Activated T-helper 2 cell treated with anti-CD3 and anti-CD28 coated beads, Interferon-gamma antibody, Interleukin-2, Interleukin-4, amounts not matched to agents 10 μg/mL and 5 μg/mL and 100 μg/mL, durations not matched to agents 14 hours and 24 hours and 36 hours (primary cell): Measurements from ENCODE around the gene DNAJC19. TPM values are rescaled to one million over a fixed set of nuclear protein-coding genes. Genes with fewer than 3 reads are reported as not detected.
"Not testable (repeated sequence)": the region's sequence is repeated elsewhere in the genome, so short reads cannot be mapped to it uniquely, and the experiment has no call there.

Experiments used
- DNase-seq: peaks from one replicate; pipeline ENCODE4 v3.0.0; 2021; ENCODE audit warnings: low spot score
- H3K27ac Mint-ChIP-seq: one replicate; pipeline ENCODE4 v1.8.0; 2021; ENCODE audit warnings: mixed read lengths
- H3K27me3 Mint-ChIP-seq: one replicate; pipeline ENCODE4 v1.8.0; 2021; ENCODE audit warnings: low read depth, mixed read lengths
- H3K36me3 Mint-ChIP-seq: one replicate; pipeline ENCODE4 v1.8.0; 2021; ENCODE audit warnings: low read depth, mixed read lengths
- H3K4me1 Mint-ChIP-seq: one replicate; pipeline ENCODE4 v1.8.0; 2021; ENCODE audit warnings: low read depth, mixed read lengths
- H3K4me3 Mint-ChIP-seq: one replicate; pipeline ENCODE4 v1.8.0; 2021; ENCODE audit warnings: low read depth, mild to moderate bottlenecking, moderate library complexity, mixed read lengths
- H3K9me3 Mint-ChIP-seq: one replicate; pipeline ENCODE4 v1.8.0; 2021; ENCODE audit warnings: mixed read lengths
- intact Hi-C: fragments of 100-400 bp; cut with micrococcal nuclease; formaldehyde crosslinking; loops from one replicate; pipeline ENCODE4 v1.15.1; 2023
- total RNA-seq: library from RNA; stranded (reverse); gene quantifications from 2 replicates; pipeline ENCODE4 v1.2.3, GENCODE V29; 2022

DNAJC19 gene
- total RNA-seq, result 48.5 and 62.2 TPM in 2 replicates

DNA sequence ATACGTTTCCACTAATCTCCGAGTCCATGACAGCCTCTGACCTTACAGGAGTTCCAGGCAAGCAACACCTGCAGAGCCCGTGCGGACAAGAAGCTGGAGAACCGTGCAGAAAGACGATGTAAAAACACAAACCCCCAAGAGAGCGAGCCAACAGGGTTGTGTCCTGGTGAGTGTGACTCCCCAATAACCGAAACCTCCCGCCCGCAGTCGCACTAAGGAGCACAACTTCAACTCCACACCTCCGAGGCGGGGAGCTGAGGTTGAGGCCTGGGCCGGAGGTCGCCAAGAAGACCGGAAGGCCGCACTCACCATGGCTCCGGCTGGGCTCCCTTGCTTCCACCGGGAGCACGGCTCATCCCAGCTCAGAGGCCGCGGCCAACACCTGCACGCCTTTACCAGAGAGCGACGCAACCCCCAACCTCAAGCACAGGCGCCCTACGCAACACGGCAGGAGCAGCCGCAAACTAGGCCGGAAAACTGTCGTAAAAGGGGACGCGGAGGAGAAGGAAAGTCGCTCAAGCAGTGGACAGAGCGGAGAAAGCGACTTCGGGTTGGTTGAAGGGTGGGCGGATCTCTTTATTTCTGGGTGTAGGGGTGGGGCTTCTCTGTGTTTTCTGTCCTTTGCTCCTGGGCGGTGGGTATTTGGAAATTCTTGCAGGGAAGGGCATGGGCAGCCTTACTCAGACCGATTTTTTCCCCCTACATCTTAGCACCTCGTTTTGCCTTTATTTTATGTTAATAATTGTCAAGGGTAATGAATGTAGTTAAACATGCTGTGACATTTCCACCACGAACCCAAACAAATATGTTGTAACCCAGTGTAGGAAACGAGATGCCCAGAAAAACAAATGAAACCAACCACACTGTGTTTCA lies at the start of gene DNAJC19:
Gene DNAJC19 (minus strand): TSS at position 446 of the 873 bp plus-strand sequence. CDS start 134 bp downstream, at position 312.
- H3K9me3 Mint-ChIP-seq, result no peaks in the 10 kb centered on the region
- intact Hi-C loops, result loop anchor here (1.0 kb wide), 2 partner anchors 77 to 387 kb away; partner anchors contain the start of genes FXR1 and TTC14
- peak; percentile 88 for DNase-seq
- peaks cover 24% of the 10 kb centered on the region for H3K36me3 Mint-ChIP-seq
- peak within 1 kb of the TSS; percentile 96 for H3K27ac Mint-ChIP-seq
- H3K4me1 Mint-ChIP-seq, result peaks cover 14% of the 10 kb centered on the region
- peaks cover 9% of the 10 kb centered on the region for H3K27me3 Mint-ChIP-seq
- peak within 1 kb of the TSS; percentile 100 for H3K4me3 Mint-ChIP-seq

DNA sequence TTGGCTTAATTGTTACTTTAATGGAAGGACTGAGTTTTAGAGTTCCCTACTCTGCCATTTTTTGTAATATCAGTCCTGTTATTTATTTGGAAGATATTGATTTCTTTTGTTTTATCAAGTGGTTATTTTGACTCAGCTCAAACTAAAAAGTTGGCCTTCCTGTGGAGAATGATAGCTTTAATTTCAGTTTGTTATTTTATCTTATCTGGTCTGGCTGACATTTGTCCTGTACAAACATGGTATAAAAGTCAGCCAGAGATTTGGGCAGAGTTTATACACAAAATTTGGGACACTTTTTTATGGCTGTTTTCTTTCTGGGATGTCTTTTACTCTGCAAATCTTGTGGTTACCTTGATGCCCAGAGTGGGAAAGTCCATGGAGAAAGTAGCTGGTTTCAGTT lies 41.4 kb upstream of the DNAJC19 start:
- no peaks in the 10 kb centered on the region for H3K9me3 Mint-ChIP-seq
- intact Hi-C loops, result no loop called here
- no peaks in the 10 kb centered on the region for H3K27me3 Mint-ChIP-seq
- no peaks in the 10 kb centered on the region for H3K36me3 Mint-ChIP-seq
- DNase-seq, result no peak
- no peaks in the 10 kb centered on the region for H3K4me1 Mint-ChIP-seq
- no peak overlapping the region for H3K4me3 Mint-ChIP-seq
- H3K27ac Mint-ChIP-seq, result no peak overlapping the region

DNA sequence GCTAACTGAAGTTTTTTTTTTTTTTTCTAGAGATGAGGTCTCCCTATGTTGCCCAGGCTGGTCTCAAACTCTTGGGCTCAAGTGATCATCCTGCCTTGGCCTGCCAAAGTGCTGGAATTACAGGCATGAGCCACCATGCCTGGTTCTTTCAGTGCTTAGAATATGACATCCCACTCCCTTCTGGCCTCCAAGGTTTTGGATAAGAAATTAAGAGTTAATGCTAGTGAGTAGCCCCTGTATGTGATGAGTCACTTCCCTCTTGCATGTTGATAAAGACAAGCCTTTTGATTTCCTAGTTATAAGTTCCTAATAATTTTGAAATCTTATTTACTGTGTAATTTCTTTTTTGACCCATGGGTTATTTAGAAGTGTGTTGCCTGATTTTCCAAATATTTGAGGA lies 35.7 kb upstream of the DNAJC19 start:
- intact Hi-C loops, result no loop called here
- Mint-ChIP-seq H3K9me3 (no peaks in the 10 kb centered on the region), H3K27ac (no peak overlapping the region), H3K4me3 (no peak overlapping the region), H3K4me1 (no peaks in the 10 kb centered on the region), H3K27me3 (no peaks in the 10 kb centered on the region), H3K36me3 (no peaks in the 10 kb centered on the region)
- no peak for DNase-seq

DNA sequence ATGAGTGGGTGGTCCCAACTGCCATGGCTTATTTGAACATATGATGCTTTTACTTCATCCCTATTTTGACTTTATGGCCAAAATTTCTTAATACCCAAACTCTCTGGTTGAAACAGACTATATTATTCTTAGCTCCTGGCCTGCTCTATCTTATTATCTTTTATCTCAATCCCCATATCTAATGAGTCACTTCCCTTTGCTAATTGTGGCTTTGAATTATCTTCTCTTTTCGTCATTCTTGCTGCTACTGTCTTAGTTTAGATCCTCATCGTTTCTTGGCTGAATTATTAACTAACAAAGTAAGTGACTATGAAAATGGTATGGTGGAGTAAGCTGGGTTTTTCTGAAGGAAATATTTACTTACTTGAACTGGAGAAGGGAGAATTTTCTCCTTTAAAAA lies 28.2 kb upstream of the DNAJC19 start:
- Mint-ChIP-seq H3K9me3 (no peaks in the 10 kb centered on the region), H3K4me1 (no peaks in the 10 kb centered on the region), H3K4me3 (no peak overlapping the region), H3K27ac (no peak overlapping the region), H3K36me3 (no peaks in the 10 kb centered on the region), H3K27me3 (peaks cover 2% of the 10 kb centered on the region)
- DNase-seq, result no peak
- intact Hi-C loops, result no loop called here

DNA sequence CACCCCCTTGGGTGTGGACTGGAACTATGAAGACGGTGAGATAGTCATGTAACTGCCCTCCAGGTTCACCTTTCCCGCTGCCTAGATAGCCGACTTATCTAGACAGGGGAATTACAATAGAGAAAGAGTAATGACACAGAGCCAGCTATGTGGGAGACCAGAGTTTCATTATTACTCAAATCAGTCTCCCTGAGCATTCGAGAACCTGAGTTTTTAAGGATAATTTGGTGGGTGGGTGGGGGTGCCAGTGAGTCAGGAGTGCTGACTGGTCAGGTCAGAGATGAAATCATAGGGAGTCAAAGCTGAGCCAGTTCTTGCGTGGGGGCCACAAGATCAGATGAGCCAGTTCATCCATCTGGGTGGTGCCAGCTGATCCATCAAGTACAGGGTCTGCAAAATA lies 19.7 kb upstream of the DNAJC19 start:
- peaks cover 9% of the 10 kb centered on the region for H3K4me1 Mint-ChIP-seq
- DNase-seq, result no peak
- intact Hi-C loops, result no loop called here

DNA sequence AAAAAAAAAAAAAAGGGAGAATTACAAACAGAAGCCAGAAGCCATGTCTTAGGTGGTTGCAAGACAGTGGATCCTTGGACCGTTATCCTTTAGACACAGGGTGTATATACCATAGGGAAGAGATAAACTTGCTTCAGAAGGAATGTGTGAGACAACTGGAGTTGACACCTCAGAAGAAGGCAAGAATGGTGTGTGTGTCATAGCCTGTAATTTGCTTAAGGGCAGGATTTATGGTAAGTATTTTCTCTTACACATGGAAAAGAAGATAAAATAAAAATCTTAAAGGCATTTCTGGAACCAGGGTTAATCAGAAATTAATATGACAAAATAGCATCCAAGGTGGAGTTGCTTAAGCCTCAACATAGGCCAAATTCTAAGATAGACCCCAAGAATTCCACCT lies 19.3 kb upstream of the DNAJC19 start:
- H3K27me3 Mint-ChIP-seq, result peaks cover 3% of the 10 kb centered on the region
- intact Hi-C loops, result no loop called here
- H3K9me3 Mint-ChIP-seq, result no peaks in the 10 kb centered on the region
- DNase-seq, result no peak
- no peak overlapping the region for H3K4me3 Mint-ChIP-seq
- H3K36me3 Mint-ChIP-seq, result no peaks in the 10 kb centered on the region
- H3K27ac Mint-ChIP-seq, result no peak overlapping the region
- H3K4me1 Mint-ChIP-seq, result peaks cover 9% of the 10 kb centered on the region

More for the DNA sequence above, 19.7 kb upstream of the DNAJC19 start:
- H3K36me3 Mint-ChIP-seq, result no peaks in the 10 kb centered on the region
- no peak overlapping the region for H3K27ac Mint-ChIP-seq
- H3K9me3 Mint-ChIP-seq, result no peaks in the 10 kb centered on the region
- H3K27me3 Mint-ChIP-seq, result peaks cover 3% of the 10 kb centered on the region
- no peak overlapping the region for H3K4me3 Mint-ChIP-seq

DNA sequence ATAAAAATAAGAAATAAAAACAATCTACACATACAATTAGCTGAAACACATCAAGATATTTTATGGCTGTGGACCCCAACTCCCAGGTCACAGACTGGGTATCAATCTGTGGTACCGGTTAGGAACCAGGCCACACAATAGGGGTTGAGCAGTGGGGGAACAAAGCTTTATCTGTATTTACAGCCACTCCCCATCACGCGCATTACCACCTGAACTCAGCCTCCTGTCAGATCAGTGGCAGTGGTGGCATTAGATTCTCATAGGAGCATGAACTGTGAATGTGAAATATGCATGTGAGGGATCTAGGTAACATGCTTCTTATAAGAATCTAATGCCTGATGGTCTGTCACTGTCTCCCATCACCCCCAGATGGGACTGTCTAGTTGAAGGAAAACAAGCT lies 17.7 kb upstream of the DNAJC19 start:
- Mint-ChIP-seq H3K4me1 (peaks cover 9% of the 10 kb centered on the region), H3K27ac (no peak overlapping the region), H3K4me3 (no peak overlapping the region), H3K27me3 (no peaks in the 10 kb centered on the region), H3K9me3 (peaks cover 1% of the 10 kb centered on the region), H3K36me3 (no peaks in the 10 kb centered on the region)
- no peak for DNase-seq
- intact Hi-C loops, result no loop called here

DNA sequence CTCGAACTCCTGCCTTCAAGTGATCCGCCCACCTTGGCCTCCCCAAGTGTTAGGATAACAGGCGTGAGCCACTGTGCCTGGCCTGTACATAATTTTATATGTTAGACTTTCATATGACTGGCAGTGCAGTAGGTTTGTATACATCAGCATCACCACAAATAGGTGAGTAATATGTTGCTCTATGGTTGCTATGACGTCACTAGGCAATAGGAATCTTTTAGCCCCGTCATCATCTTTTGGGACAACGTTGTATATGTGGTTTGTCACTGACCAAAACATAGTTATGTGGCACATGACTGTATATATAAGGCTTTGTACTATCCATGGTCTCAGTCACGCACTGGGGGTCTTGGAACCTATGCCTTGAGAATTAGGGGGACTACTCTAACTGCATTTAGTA lies 17.0 kb upstream of the DNAJC19 start:
- no peaks in the 10 kb centered on the region for H3K27me3 Mint-ChIP-seq
- no peak overlapping the region for H3K27ac Mint-ChIP-seq
- no peaks in the 10 kb centered on the region for H3K36me3 Mint-ChIP-seq
- intact Hi-C loops, result no loop called here
- no peak overlapping the region for H3K4me3 Mint-ChIP-seq
- peaks cover 7% of the 10 kb centered on the region for H3K9me3 Mint-ChIP-seq
- DNase-seq, result no peak
- H3K4me1 Mint-ChIP-seq, result peaks cover 9% of the 10 kb centered on the region

DNA sequence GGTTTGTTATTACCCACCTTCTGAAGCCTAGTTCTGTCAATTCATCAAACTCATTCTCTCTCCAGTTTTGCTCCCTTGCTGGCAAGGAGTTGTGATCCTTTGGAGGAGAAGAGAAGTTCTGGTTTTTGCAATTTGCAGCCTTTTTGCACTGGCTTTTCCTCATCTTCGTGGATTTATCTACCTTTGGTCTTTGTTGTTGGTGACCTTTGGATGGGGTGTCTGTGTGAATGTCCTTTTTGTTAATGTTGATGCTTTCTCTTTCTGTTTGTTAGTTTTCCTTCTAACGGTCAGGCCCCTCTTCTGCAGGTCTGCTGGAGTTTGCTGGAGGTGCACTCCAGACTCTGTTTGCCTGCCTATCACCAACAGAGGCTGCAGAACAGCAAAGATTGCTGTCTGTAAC lies 13.9 kb upstream of the DNAJC19 start:
- H3K27ac Mint-ChIP-seq, H3K4me3 Mint-ChIP-seq, H3K36me3 Mint-ChIP-seq, intact Hi-C loops, H3K4me1 Mint-ChIP-seq, DNase-seq, H3K27me3 Mint-ChIP-seq: not testable (repeated sequence)
- H3K9me3 Mint-ChIP-seq, result peaks cover 13% of the 10 kb centered on the region

DNA sequence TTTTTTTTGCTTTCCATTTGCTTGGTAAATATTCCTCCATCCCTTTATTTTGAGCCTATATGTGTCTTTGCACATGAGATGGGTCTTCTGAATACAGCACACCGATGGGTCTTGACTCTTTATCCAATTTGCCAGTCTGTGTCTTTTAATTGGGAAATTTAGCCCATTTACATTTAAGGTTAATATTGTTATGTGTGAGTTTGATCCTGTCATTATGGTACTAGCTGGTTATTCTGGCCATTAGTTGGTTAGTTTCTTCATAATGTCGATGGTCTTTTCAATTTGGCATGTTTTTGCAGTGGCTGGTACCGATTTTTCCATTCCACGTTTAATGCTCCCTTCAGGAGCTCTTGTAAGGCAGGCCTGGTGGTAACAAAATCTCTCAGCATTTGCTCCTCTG lies 12.8 kb upstream of the DNAJC19 start:
- H3K4me1 Mint-ChIP-seq, DNase-seq, H3K4me3 Mint-ChIP-seq, H3K27ac Mint-ChIP-seq, H3K27me3 Mint-ChIP-seq, H3K36me3 Mint-ChIP-seq, intact Hi-C loops: not testable (repeated sequence)
- peaks cover 13% of the 10 kb centered on the region for H3K9me3 Mint-ChIP-seq

DNA sequence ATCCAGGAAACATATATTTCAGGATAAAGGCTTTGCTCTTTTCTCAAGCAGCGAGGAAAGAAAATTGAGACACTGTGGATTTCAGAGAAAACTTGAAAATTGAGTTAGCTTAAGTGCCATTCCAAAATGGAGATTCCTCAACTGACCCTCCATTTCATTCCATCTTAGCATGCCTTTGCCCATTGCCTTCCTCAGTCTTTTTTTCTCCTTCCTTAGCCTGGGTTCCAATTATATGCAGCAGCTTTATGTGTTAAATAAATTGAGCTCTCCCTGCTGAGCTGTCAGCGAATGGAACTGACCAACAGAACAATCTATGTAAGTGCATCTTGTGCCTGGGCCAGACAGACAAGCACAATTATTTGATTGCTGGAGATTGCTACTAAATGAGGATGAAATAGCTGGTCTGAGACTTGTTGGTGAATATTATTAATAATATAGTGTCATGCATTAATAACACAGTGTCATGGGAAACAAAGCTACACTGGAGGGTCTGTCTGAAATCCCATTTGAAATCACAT lies 6.9 kb upstream of the DNAJC19 start:
- Mint-ChIP-seq H3K27me3 (peaks cover 18% of the 10 kb centered on the region), H3K36me3 (no peaks in the 10 kb centered on the region), H3K27ac (no peak overlapping the region), H3K4me1 (no peaks in the 10 kb centered on the region), H3K9me3 (peaks cover 6% of the 10 kb centered on the region), H3K4me3 (no peak overlapping the region)
- intact Hi-C loops, result no loop called here
- DNase-seq, result no peak

DNA sequence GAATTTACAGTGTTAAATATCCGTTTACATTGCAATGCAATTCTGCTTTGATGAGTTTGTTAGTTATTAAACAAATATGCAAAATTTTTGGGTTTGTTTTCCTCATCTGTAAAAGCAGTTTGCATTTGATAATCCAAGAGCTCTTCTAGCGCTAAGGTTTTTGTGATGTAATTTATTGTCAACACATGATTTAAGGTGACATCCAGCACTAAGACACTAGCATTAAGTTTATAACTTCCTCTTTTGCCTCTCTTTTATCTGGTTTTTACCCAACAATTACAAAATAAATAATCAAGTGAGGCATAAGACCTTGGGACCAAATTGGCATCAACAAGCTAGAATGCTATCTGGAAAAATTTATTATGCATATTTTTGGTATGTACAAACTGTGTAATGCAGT lies 969 bp upstream of the DNAJC19 start:
- Mint-ChIP-seq H3K4me1 (peaks cover 14% of the 10 kb centered on the region), H3K9me3 (no peaks in the 10 kb centered on the region), H3K36me3 (peaks cover 17% of the 10 kb centered on the region), H3K27ac (no peak overlapping the region), H3K4me3 (peak overlapping the region; percentile 100), H3K27me3 (peaks cover 14% of the 10 kb centered on the region)
- no peak for DNase-seq
- intact Hi-C loops, result no loop called here

DNA sequence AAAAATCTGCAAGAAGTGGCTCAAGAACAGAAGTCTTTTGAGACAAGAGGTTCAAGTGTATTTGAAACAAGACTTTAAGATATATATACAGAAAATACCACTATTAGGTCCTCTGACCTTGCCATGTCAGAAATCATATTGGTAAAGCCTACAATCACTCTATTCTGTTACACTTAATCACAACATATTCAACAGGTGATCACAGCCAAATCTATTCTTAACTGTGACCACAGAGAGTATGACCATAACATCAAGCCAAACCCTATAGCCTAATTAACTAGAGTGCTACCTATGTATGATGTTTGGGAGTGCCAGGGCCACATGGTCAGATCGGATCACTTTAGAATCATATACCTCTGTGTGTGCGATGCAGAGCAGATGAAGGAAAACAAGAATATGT lies 2.2 kb downstream of the DNAJC19 start:
- peaks cover 14% of the 10 kb centered on the region for H3K4me1 Mint-ChIP-seq
- no peak overlapping the region for H3K27ac Mint-ChIP-seq
- intact Hi-C loops, result no loop called here
- H3K36me3 Mint-ChIP-seq, result peaks cover 34% of the 10 kb centered on the region
- no peaks in the 10 kb centered on the region for H3K9me3 Mint-ChIP-seq
- peak overlapping the region; percentile 51 for H3K4me3 Mint-ChIP-seq
- peaks cover 3% of the 10 kb centered on the region for H3K27me3 Mint-ChIP-seq
- DNase-seq, result no peak
